ENCODE data around the gene FAM174C. TPM values are rescaled to one million over a fixed set of nuclear protein-coding genes. Genes with fewer than 3 reads are reported as not detected.
A peak's percentile ranks its signal among the peaks of the same experiment; 100 is the strongest.

Gene FAM174C
- total and polyA plus RNA-seq, 7 donors: 9.0 to 88.8 (median 18.1) TPM

GRCh38 chr19:1267477-1268225 lies 7.7 kb upstream of the FAM174C start:
- Histone ChIP-seq H3K4me3 (peak overlapping the region; percentile 87), H3K9me3 (no peaks in the 10 kb centered on the region), H3K36me3 (ENCODE audit: insufficient read depth in 1 of 2, low read depth in 1 of 2) (peaks cover 4 to 25% of the 10 kb centered on the region in 2 donors), H3K27me3 (ENCODE audit: insufficient read depth in 3 of 3, low read length in 2 of 3) (no peaks in the 10 kb centered on the region), H3K27ac (peak overlapping the region; percentile 99), H3K4me1 (peaks cover 54% of the 10 kb centered on the region)
- intact Hi-C loops (cut with DNase I): loop anchor here (1.0 to 2.0 kb wide), 3 partner anchors 23 to 49 kb away; no protein-coding TSS in a partner anchor
- DNase-seq (peak; percentile 37 to 72), ATAC-seq (no peak)
- TF ChIP-seq CTCF (IDR thresholded peaks at IDR 0.05): no peak
- WGBS, 3 donors: 37 to 40% (median 39%) methylated on average over 31 to 35 of the region's 35 CpGs

- no peak for TF ChIP-seq CTCF (IDR thresholded peaks at IDR 0.05)
- Histone ChIP-seq H3K4me3 (peak overlapping the region; percentile 87), H3K27me3 (ENCODE audit: insufficient read depth in 3 of 3, low read length in 2 of 3) (no peaks in the 10 kb centered on the region), H3K36me3 (ENCODE audit: insufficient read depth in 1 of 2, low read depth in 1 of 2) (peaks cover 4 to 33% of the 10 kb centered on the region in 2 donors), H3K27ac (peak overlapping the region; percentile 99), H3K4me1 (peaks cover 60% of the 10 kb centered on the region), H3K9me3 (no peaks in the 10 kb centered on the region)
- no peak for ATAC-seq
- WGBS, 3 donors: 46 to 49% (median 47%) methylated on average over 40 of the region's 40 CpGs
- intact Hi-C loops (cut with DNase I): no loop called here
- peak; percentile 46 to 72 for DNase-seq
Observed at GRCh38 chr19:1268226-1269064, 6.9 kb upstream of the FAM174C start.

GRCh38 chr19:1269065-1269477 lies 6.3 kb upstream of the FAM174C start, which contains the start of gene CIRBP:
TSS of gene CIRBP (plus strand) at chr19:1269332. CDS start at chr19:1270934, 1,602 bp downstream.
- H3K27ac ChIP-seq: peak within 1 kb of the TSS; percentile 99
- no peak for TF ChIP-seq CTCF (IDR thresholded peaks at IDR 0.05)
- H3K4me1 ChIP-seq: peaks cover 66% of the 10 kb centered on the region
- H3K36me3 ChIP-seq (ENCODE audit: insufficient read depth in 1 of 2, low read depth in 1 of 2): peaks cover 4 to 39% of the 10 kb centered on the region in 2 donors
- H3K27me3 ChIP-seq (ENCODE audit: insufficient read depth in 3 of 3, low read length in 2 of 3): no peaks in the 10 kb centered on the region
- 0 to 1% (median 0%) methylated on average over 46 to 50 of the region's 50 CpGs for WGBS, 3 donors
- H3K4me3 ChIP-seq: peak within 1 kb of the TSS; percentile 87
- no peaks in the 10 kb centered on the region for H3K9me3 ChIP-seq
- DNase-seq: peak; percentile 100
- intact Hi-C loops (cut with DNase I): no loop called here
- peak; percentile 68 to 79 (median 73) for ATAC-seq

- peak; percentile 89 to 96 for DNase-seq
- Histone ChIP-seq H3K4me1 (peaks cover 72% of the 10 kb centered on the region), H3K9me3 (no peaks in the 10 kb centered on the region), H3K27me3 (ENCODE audit: insufficient read depth in 3 of 3, low read length in 2 of 3) (no peaks in the 10 kb centered on the region), H3K27ac (peak overlapping the region; percentile 99), H3K36me3 (ENCODE audit: insufficient read depth in 1 of 2, low read depth in 1 of 2) (peaks cover 8 to 45% of the 10 kb centered on the region in 2 donors), H3K4me3 (peak overlapping the region; percentile 87)
- peak; percentile 42 to 55 (median 48) for ATAC-seq
- TF ChIP-seq CTCF (IDR thresholded peaks at IDR 0.05): no peak
- intact Hi-C loops (cut with DNase I): loop anchor here in 1 of 2 donors (10.0 kb wide), 1 partner anchor 145 kb away; no protein-coding TSS in a partner anchor
- WGBS, 3 donors: 0 to 1% (median 1%) methylated on average over 44 to 64 of the region's 64 CpGs
Observed at GRCh38 chr19:1269478-1270212, 5.7 kb upstream of the FAM174C start.
